GM18861 (cell line): Measurements from ENCODE around the gene COPZ1.
"Not testable (repeated sequence)": the region's sequence is repeated elsewhere in the genome, so short reads cannot be mapped to it uniquely, and the experiment has no call there.

Experiments
- ATAC-seq: cut with Tn5 transposase; IDR thresholded peaks from one replicate; pipeline ENCODE4 v1.9.1; 2021; ENCODE audit not compliant: unreplicated experiment

Gene COPZ1, protein sequence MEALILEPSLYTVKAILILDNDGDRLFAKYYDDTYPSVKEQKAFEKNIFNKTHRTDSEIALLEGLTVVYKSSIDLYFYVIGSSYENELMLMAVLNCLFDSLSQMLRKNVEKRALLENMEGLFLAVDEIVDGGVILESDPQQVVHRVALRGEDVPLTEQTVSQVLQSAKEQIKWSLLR

DNA sequence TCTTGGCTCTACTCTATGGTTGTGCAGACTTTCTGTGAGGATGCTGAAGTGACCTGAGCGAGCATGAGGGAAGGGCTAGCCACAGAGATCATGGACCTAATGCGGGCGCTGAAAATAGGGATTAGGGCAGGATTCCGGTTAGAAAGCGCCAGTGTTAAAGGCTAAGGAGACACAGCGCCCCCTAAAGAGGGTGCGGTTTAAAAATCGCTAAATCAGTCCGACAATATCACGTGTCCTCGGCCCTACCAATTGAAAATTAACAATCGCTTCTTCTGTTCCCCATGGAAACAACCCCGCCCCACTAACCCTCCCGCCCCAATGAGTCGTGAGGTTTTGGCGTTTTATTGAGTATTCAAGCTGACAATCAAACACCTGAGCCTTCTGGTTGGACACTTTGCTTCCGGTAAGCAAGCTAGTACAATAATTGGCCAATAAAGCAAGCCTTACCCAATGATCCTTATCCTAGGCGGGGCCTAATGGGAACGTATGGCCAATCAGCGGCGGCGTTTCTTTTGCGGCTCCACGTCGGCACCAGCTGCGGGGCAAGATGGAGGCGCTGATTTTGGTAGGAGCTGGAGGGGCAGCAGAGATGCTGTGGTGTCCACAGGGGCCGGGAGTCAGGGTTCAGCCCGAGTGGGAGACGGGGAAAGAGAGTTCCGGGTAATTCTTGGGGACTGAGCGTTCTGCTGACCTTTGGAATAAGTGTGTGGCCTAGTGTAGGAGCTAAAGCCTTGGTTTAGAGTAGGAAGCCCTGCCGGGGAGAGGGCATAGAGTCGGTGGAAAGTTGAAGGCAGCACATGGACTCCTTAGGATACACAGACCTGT is at the start of gene COPZ1:
Gene COPZ1, plus strand, starts transcription at position 515 of the 825 bp plus-strand sequence. Its CDS starts 33 bp downstream, at position 548.
- ATAC-seq, result peak; percentile 98

- ATAC-seq, result no peak
These were observed 48.6 kb upstream of the COPZ1 start for GRCh38 chr12:54276368-54276767.

DNA sequence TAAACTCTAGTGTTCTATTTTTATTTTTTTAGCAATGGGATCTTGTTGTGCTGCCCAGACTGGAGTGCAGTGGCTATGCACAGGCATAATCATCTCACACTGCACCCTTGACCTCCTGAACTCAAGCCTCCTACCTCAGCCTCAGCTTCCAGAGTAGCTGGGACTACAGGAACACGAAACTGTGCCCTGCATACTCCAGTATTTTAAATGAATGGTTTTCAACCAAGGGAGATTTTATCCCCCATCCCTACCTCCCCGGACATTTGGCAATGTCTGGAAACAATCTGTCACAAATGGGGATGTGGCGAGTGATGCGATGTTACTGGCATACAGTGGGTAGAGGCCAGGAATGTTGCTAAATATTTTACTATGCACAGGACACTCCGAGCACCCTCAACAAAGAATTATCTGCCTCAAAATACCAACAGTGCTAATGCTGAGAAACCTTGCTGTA is 47.1 kb upstream of the COPZ1 start:
- ATAC-seq, result no peak

- no peak for ATAC-seq
These were observed 45.7 kb upstream of the COPZ1 start for GRCh38 chr12:54279227-54279631.

- peak; percentile 80 for ATAC-seq
These were observed 45.1 kb upstream of the COPZ1 start, which contains the start of gene CBX5 for GRCh38 chr12:54279632-54280467. Gene CBX5, minus strand, starts transcription at chr12:54280122. Its CDS starts 22,472 bp downstream, at chr12:54257650.

GRCh38 chr12:54280468-54281260 is 44.3 kb upstream of the COPZ1 start, which contains the start of gene HNRNPA1:
Gene HNRNPA1, plus strand, starts transcription at chr12:54280726. Its CDS starts 82 bp downstream, at chr12:54280808.
- peak; percentile 88 for ATAC-seq

GRCh38 chr12:54281261-54281638 is 43.7 kb upstream of the COPZ1 start:
- not testable (repeated sequence) for ATAC-seq

- ATAC-seq, result not testable (repeated sequence)
These were observed 43.2 kb upstream of the COPZ1 start for GRCh38 chr12:54281694-54282093.

GRCh38 chr12:54282949-54283593 is 41.9 kb upstream of the COPZ1 start:
- ATAC-seq, result no peak

DNA sequence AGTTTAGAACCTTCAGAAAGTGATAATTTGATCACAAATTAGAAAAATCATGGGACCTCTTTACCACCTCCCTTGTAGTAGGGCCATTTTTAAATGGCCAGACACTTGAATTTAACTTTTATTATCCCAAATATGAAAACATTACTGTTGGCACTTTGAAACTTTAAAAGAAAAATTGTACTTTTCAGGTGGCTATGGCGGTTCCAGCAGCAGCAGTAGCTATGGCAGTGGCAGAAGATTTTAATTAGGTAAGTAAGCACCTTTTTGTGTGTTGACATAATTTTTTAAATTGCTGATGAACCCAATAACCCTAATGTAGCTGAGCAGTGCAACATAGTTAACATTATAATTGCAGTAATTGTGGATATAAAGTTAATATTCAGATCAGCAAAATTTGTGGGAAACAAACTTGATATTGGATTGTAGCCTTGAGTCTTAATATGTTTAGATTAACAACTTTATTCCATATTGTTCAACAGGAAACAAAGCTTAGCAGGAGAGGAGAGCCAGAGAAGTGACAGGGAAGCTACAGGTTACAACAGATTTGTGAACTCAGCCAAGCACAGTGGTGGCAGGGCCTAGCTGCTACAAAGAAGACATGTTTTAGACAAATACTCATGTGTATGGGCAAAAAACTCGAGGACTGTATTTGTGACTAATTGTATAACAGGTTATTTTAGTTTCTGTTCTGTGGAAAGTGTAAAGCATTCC is 40.7 kb upstream of the COPZ1 start:
- not testable (repeated sequence) for ATAC-seq

- ATAC-seq, result no peak
These were observed 39.5 kb upstream of the COPZ1 start for GRCh38 chr12:54285150-54286041.

GRCh38 chr12:54286042-54287030 is 38.6 kb upstream of the COPZ1 start:
- ATAC-seq, result no peak

- no peak for ATAC-seq
These were observed 37.4 kb upstream of the COPZ1 start for GRCh38 chr12:54287261-54288157.

DNA sequence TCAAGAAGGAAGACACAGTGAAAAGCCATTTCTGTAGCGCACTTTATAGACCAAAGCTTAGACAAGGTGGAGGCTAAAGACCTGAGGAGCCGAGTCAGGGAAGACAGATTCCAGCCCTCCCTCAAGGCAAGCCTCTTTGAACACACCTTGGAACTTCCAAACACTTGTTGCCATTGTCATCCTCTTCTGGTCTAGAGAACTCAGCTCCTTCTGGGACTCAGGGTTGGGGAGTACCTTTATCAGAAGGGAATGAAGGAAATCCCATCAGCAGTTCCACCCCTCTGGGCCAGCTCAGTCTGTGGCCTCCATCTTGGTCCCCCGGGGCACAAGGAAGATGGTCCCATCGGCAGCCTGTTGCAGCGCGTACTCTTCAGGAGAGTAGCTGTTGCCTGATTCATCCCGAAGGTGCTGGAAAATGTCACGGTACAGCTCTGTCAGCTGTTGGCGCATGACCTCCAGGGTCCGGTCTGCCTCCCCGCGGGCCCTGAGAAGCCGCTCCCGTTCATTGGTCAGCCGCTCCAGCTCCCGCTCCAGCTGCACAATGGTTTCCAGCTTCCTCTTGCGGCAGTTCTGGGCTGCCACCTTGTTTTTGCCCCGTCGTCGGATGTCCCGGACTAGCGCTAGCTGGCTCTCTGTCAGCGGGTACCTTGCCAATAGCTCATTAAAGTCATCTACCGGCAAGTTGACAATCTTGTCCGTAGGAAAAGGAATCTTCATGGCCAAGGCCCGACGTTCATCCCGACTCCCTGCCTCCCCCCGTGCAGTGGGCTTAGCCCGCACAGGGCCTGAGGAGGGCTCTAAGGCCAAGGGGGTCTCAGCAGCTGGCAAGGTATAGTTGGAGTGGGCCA is 32.6 kb upstream of the COPZ1 start:
- no peak for ATAC-seq

- ATAC-seq, result no peak
These were observed 32.0 kb upstream of the COPZ1 start for GRCh38 chr12:54292931-54293241.
